NCI-H1436 treated with DMSO at 0.1 percent for 48 hours (cell line): ENCODE measurements around the gene SRC.
"Not testable (repeated sequence)": the region's sequence is repeated elsewhere in the genome, so short reads cannot be mapped to it uniquely, and the experiment has no call there.

ENCODE experiments used
- DNase-seq: peaks from one replicate; lab custom pipeline; 2025; lab: John Stamatoyannopoulos, UW

Gene SRC

DNA sequence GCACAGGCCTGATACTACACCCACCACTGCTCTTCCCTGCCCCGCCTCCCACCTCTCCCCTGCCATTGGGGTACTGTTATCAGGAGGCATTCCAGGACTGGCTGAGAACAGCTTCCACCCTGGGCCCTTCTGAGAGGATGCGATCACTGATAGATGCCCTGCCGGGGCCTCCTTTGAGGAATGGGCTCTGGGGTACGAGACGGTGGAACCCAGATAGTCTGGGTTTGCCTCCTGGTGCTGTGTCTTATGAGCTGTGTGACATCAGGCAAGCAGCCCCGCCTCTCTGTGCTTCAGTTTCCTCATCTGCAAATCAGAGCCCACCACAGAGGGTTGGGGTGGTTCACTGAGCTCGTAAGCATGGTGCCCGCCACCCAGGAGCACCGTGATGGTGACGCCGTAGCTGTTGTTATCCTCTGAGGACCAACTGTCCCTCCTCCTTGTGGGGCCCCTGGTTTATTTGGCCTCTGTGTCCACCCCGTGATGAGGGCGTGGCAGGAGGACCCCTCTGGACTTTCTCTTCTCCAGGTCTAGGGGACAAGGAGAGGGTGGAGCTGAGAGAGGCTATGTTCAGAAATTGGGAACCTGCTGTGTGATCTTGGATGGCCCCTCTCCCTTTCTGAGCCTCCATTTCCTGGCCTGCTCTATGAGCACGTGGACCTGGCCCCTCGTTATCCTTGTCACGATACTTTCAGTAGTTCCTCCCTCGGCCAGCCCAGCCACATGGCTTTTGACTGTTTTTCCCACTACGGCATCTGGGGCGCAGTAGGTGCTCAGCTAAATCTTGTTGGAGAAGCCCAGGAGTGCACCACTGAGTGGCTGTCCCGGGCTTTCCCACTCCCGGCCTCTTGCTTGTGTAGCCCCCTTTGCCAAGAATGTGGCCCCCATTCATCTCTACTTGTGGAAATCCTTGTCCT is 18.3 kb downstream of the SRC start:
- DNase-seq, result no peak

GRCh38 chr20:37364927-37365272 is 19.0 kb downstream of the SRC start:
- no peak for DNase-seq

GRCh38 chr20:37365760-37366638 is 20.1 kb downstream of the SRC start:
- DNase-seq, result no peak

GRCh38 chr20:37366743-37367142 is 20.8 kb downstream of the SRC start:
- DNase-seq, result no peak

DNA sequence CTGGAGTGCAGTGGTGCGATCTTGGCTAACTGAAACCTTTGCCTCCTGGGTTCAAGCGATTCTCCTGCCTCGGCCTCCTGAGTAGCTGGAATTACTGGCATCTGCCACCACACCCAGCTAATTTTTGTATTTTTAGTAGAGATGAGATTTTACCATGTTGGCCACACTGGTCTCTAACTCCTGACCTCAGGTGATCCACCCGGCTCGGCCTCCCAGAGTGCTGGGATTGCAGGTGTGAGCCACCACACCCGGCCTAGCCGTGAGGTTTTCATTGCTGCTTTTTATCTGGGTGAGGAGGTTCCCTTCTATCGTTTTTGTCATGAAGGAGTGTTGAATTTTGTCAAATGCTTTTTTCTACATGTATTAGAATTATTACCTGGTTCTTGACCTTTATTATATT is 23.9 kb downstream of the SRC start:
- DNase-seq, result no peak

- DNase-seq, result not testable (repeated sequence)
Observed at GRCh38 chr20:37371845-37372244, 25.9 kb downstream of the SRC start.

- DNase-seq, result no peak
Observed at GRCh38 chr20:37372441-37372840, 26.5 kb downstream of the SRC start.

DNA sequence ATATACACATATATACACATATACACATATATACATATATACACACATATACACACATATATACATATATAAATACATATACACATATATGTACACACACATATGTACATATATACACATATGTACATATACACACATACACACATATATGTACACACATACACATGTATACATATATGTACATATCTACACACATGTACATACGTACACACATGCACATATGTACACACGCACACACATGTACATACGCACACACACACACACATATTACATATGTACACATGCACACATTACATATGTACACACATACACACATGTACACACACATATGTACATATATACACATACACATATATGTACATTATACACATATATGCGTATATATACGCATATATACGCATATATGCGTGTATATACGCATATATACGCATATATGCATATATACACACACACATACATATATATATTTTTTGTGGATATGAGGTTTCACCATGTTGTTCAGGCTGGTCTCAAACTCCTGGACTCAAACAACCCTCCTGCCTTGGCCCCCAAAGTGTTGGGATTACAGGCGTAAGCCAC is 27.2 kb downstream of the SRC start:
- DNase-seq, result no peak

DNA sequence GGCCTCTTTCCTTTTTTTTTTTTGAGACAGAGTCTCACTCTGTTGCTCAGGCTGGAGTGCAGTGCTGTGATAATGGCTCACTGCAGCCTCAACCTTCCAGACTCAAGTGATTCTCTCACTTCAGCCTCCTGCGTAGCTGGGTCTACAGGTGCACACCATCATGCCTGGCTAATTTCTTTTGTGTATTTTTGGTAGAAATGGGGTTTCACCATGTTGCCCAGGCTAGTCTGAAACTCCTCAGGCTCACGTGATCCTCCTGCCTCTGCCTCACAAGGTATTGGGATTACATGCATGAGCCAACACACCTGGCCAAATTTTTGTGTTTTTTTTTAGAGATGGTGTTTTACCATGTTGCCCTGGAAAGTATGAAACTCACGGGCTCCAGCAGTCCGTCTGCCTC is 29.3 kb downstream of the SRC start:
- DNase-seq, result no peak

GRCh38 chr20:37376324-37376723 is 30.4 kb downstream of the SRC start:
- DNase-seq, result no peak

- no peak for DNase-seq
Observed at GRCh38 chr20:37376791-37377190, 30.9 kb downstream of the SRC start.

DNA sequence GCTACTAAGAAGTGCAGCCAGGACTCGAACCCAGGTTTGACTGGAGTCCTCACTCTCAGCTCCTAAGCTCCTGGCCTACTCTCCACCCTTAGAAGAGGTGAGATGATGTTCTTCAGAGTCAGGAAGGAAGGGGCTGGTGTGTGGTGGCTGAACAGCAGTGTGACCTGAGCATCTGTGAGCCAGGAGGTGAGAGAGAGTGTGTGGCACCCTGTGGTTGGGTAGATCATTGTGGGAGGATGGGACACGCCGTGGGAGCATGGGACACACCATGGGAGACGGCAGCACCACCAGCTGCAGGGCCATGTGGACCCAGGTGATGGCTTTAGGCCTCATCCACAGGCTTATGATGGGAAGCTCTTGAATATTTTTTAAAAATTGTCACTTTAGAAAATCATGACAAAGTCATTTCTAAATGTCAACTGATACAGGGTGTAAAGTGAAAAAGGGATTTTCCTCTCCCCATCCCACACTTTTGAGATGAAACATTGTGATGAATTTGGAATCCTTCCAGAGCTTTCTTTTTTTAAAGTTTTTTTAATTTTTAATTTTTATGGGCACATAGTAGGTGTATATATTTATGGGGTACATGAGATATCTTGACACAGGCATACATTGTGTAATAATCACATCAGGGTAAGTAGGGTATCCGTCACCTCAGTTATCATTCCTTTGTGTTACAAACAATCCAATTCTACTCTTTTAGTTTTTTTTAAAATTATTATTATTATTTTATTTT is 31.6 kb downstream of the SRC start:
- DNase-seq, result no peak

DNA sequence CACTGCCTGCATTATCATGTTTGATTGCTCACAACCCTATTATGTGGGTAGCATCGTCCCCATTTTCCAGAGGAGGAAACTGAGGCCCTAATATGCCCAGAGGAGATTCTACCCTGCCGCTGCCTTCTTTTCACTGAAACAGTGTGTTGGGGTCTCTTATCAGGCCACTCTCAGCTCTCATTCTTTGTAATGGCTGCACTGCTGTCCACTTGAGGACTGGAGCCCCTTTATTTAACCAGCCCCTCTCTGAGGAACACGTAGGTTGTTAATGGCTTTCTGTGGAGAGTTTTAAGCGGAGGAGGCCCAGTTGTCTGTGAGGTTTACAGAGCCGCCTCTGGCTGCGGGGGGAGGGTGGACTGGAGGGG is 32.5 kb downstream of the SRC start:
- DNase-seq, result no peak

- DNase-seq, result no peak
Observed at GRCh38 chr20:37378785-37379598, 33.1 kb downstream of the SRC start.

- DNase-seq, result no peak
Observed at GRCh38 chr20:37379967-37380828, 34.3 kb downstream of the SRC start.

DNA sequence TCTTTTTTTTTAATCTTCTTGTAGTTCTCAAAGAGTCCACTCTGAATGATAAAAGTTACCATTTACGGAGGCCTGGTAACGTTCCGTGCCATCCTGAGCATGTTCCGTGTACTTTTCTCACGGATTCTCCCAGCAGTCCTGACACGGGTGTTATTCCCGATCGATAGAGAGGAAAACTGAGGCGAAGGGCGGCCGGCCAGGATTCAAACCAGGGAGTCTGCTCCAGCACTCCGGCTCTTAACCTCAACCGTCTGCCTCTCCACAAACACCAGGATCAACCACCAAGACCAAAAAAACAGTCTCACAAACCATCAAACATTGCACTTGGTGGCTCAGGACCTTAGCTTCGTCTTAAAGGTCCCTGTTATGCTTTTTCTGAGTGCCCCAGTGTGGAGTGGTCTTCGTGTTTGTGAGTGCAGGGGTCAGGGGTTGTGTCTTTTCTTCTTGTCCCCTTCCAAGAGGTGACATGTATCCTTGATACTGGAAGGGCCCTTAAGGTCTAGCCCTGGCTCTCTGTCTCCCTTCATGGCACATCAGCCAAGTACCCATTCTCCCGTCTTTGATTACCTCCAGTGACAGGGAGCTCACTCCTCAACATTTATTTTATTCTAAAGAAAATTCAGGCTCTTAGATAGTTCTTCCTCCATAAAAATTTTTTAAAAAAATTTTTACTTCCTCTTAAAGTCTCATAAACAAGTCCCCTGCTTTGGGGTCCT is 35.1 kb downstream of the SRC start:
- DNase-seq, result no peak

GRCh38 chr20:37381621-37382471 is 35.9 kb downstream of the SRC start:
- DNase-seq, result no peak

DNA sequence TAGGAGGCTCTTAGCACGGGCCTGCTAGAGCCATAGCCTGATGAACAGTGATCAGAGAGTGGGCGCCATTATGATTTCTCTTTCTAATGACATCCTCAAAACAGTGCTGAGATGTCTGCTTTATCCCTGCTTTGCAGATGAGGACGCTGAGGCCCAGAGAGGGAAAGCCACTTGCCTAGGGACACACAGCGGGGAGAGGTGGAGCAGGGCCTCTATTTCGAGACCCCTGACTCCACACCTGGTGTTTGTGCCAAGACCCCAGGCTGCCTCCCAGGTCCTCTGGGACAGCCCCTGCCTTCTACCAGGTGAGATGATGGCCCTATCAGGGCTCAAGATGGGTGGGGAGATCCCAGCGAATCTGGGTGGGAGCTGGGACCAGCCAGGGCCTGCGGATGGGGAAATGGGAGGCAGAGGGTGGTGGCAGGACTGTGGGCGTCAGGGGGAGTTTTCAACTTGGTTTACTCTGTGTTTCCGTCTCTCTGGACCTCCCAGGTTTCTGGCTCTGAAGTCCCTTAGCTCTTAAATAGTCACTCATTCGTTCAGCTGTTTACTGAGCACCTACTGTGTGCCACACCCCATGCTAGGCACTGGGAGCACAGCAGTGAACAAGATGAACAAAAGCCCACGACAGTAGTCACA is 36.7 kb downstream of the SRC start:
- no peak for DNase-seq
